HUES64 (cell line): ENCODE measurements around the gene ZNF564.

Experiments
- H3K27ac ChIP-seq: 2 replicates; pipeline ENCODE4 v1.7.0; 2013; ENCODE audit warnings: low read depth, low read length, inconsistent platforms
- H3K27me3 ChIP-seq: 2 replicates; pipeline ENCODE4 v1.6.1; 2013; ENCODE audit warnings: mild to moderate bottlenecking, low read length; ENCODE audit not compliant: insufficient read depth
- H3K36me3 ChIP-seq: 2 replicates; pipeline ENCODE4 v1.6.1; 2013; ENCODE audit warnings: mild to moderate bottlenecking, low read length; ENCODE audit not compliant: insufficient read depth
- H3K4me1 ChIP-seq: 2 replicates; pipeline ENCODE4 v1.6.1; 2013; ENCODE audit warnings: mild to moderate bottlenecking, low read length, moderate library complexity; ENCODE audit not compliant: insufficient read depth
- H3K4me3 ChIP-seq: 2 replicates; pipeline ENCODE4 v1.5.1; 2013; ENCODE audit warnings: mild to moderate bottlenecking, low read length, moderate library complexity
- H3K9ac ChIP-seq: 2 replicates; pipeline ENCODE4 v1.6.1; 2013; ENCODE audit warnings: mild to moderate bottlenecking, low read depth, low read length
- H3K9me3 ChIP-seq: 2 replicates; pipeline ENCODE4 v1.6.1; 2013; ENCODE audit warnings: low read depth, low read length; ENCODE audit not compliant: insufficient read depth
- WGBS: fragments of 150-250, 120-280 bp; methylation state at CpG from one replicate; pipeline ENCODE4 v1.1.7; 2013; ENCODE audit warnings: missing lambda C conversion rate; 5-methylcytosine and 5-hydroxymethylcytosine counted together

Gene ZNF564

GRCh38 chr19:12478234-12478941 is 72.9 kb downstream of the ZNF564 start:
- Histone ChIP-seq H3K27me3 (no peaks in the 10 kb centered on the region), H3K4me1 (no peaks in the 10 kb centered on the region), H3K27ac (no peak overlapping the region), H3K9me3 (peaks cover 5% of the 10 kb centered on the region; the same call in 1 of the 2 replicates), H3K9ac (no peak overlapping the region), H3K4me3 (no peak overlapping the region), H3K36me3 (no peaks in the 10 kb centered on the region)
- WGBS, result 87% methylated on average over 5 of the region's 5 CpGs
